ENCODE results near the gene ANK2. TPM values are rescaled to one million over a fixed set of nuclear protein-coding genes. Genes with fewer than 3 reads are reported as not detected.
"Not testable (repeated sequence)": the region's sequence is repeated elsewhere in the genome, so short reads cannot be mapped to it uniquely, and the experiment has no call there.

ANK2 gene
- total RNA-seq, 2 experiments from 2014 or later, result 1.7 to 3.2 TPM

DNA sequence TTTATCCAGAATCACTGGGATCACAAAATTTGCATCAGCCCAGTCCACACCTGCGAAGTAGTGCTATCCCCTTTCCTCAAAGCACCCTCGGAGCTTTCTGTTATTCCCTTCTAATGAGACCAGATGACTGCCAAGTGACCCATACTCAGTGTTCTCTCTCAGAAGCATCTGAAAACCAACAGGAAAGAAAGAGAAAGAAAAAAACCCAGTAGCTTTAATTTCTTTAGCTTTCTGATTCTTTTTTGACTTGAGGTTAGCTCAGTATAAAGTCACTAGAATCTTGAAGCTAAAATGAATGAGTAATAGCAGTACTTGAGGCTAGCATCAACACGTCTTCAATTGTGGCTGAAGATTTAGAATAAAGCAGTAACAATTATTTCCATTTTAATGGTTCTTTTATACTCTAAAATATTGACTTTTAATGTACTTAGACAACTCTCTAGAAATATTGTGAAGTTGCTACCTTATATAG, 124.4 kb downstream of the ANK2 start:
- H3K27ac Mint-ChIP-seq, result no peak overlapping the region
- H3K36me3 Mint-ChIP-seq (ENCODE audit: low read depth), result no peaks in the 10 kb centered on the region
- no peak overlapping the region for H3K4me3 Mint-ChIP-seq
- DNase-seq, result no peak
- H3K9me3 Mint-ChIP-seq, result no peaks in the 10 kb centered on the region
- ATAC-seq, result no peak
- no peaks in the 10 kb centered on the region for H3K4me1 Mint-ChIP-seq (ENCODE audit: low read depth)
- TF ChIP-seq, protein P1, sequence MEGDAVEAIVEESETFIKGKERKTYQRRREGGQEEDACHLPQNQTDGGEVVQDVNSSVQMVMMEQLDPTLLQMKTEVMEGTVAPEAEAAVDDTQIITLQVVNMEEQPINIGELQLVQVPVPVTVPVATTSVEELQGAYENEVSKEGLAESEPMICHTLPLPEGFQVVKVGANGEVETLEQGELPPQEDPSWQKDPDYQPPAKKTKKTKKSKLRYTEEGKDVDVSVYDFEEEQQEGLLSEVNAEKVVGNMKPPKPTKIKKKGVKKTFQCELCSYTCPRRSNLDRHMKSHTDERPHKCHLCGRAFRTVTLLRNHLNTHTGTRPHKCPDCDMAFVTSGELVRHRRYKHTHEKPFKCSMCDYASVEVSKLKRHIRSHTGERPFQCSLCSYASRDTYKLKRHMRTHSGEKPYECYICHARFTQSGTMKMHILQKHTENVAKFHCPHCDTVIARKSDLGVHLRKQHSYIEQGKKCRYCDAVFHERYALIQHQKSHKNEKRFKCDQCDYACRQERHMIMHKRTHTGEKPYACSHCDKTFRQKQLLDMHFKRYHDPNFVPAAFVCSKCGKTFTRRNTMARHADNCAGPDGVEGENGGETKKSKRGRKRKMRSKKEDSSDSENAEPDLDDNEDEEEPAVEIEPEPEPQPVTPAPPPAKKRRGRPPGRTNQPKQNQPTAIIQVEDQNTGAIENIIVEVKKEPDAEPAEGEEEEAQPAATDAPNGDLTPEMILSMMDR (IDR thresholded peaks at IDR 0.05), result no peak
- intact Hi-C loops (cut with micrococcal nuclease), result no loop called here
- CTCF ChIA-PET, result interaction anchor here (1.2 kb wide), 1 partner anchor 17 kb away, joined by 4 read pairs; no protein-coding TSS in a partner anchor
- peaks cover 4% of the 10 kb centered on the region for H3K27me3 Mint-ChIP-seq
- POLR2A ChIA-PET, result no interaction called here

DNA sequence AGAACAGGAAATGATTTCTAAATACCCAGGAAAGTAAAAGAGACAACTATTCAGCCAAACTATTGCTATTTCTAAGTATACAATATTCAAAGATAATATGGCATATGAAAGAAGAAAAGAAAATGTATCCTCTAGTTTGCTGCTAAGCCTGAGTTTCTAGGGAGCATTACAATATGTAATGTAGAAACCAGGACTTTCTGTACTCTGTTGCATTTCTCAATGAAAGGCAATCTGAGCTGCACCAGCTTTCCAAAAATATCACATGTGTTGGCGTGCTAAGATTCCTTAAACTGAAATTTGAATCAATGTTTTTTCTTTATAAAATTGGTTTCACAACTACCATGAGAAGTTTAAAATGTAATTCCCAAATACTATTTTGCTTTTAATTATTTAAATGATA, 129.6 kb downstream of the ANK2 start:
- Mint-ChIP-seq H3K4me3 (no peak overlapping the region), H3K4me1 (ENCODE audit: low read depth) (no peaks in the 10 kb centered on the region), H3K27me3 (peaks cover 2% of the 10 kb centered on the region), H3K27ac (no peak overlapping the region), H3K9me3 (no peaks in the 10 kb centered on the region), H3K36me3 (ENCODE audit: low read depth) (no peaks in the 10 kb centered on the region)
- ChIA-PET CTCF (no interaction called here), POLR2A (no interaction called here)
- TF ChIP-seq, protein P1 (IDR thresholded peaks at IDR 0.05), result no peak
- ATAC-seq (no peak), DNase-seq (no peak)
- intact Hi-C loops (cut with micrococcal nuclease), result no loop called here

DNA sequence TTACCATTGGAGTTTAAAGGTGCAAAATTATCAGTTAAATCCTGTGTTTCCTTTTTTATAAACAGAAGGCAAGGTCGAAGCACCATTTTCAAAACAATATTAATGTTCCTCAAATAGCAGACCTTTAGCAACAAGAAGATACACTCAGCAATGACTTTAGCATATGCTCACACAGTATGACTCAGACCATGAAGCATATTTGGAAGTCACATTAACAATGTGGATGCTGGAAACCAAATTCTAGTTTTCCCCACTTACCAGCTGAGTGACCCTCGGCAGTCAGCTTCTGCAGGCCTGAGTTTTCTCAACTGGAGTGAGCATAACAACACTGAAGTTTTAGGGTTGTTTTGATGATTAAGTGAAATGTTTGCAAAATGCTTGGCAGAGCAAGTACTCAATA, 130.5 kb downstream of the ANK2 start:
- intact Hi-C loops (cut with micrococcal nuclease), result no loop called here
- no peaks in the 10 kb centered on the region for H3K36me3 Mint-ChIP-seq (ENCODE audit: low read depth)
- TF ChIP-seq, protein P1 (IDR thresholded peaks at IDR 0.05), result no peak
- no peaks in the 10 kb centered on the region for H3K4me1 Mint-ChIP-seq (ENCODE audit: low read depth)
- no peak for ATAC-seq
- H3K4me3 Mint-ChIP-seq, result no peak overlapping the region
- DNase-seq, result no peak
- H3K27me3 Mint-ChIP-seq, result peaks cover 2% of the 10 kb centered on the region
- H3K9me3 Mint-ChIP-seq, result no peaks in the 10 kb centered on the region
- CTCF ChIA-PET, result interaction anchor here (0.9 kb wide), 1 partner anchor 10 kb away, joined by 3 read pairs; no protein-coding TSS in a partner anchor
- no peak overlapping the region for H3K27ac Mint-ChIP-seq
- POLR2A ChIA-PET, result no interaction called here

DNA sequence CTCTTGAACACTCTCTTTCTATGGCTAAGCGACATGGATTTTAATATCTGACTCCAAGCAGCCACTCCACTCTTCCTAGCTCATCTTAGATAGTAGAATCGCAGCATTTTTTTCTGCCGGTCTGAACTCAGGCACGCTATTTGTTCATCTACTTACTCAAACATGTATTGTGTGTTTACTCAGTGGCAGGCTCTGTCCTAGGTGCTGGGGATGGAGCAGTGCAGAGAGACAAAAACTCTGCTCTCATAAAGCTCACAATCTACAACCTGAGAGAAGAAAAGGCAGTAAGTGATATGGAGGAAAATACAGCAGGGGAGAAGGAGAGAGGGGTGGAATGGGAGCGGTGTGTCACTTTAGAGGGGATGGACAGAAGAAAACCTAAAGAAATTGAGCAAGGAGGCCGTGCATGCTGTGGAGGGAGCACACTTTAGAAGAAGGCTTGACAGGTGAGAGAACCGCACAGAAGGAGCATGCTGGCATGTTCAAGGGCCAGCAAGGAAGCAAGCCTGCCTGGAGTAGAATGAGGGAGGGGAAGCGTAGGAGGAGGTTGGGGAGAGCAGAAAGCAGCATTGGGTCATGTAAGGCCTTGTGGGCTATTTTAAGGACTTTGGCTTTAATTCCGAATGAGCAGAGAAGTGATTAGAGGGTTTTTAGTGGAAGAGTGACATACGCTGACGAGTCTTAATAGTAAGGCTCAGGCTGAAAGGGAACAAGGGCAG, 132.0 kb downstream of the ANK2 start:
- H3K4me1 Mint-ChIP-seq (ENCODE audit: low read depth), result no peaks in the 10 kb centered on the region
- no peaks in the 10 kb centered on the region for H3K27me3 Mint-ChIP-seq
- DNase-seq, result no peak
- ChIA-PET CTCF (no interaction called here), POLR2A (no interaction called here)
- no peaks in the 10 kb centered on the region for H3K9me3 Mint-ChIP-seq
- TF ChIP-seq, protein P1 (IDR thresholded peaks at IDR 0.05), result no peak
- H3K27ac Mint-ChIP-seq, result no peak overlapping the region
- intact Hi-C loops (cut with micrococcal nuclease), result no loop called here
- no peak for ATAC-seq
- no peaks in the 10 kb centered on the region for H3K36me3 Mint-ChIP-seq (ENCODE audit: low read depth)
- H3K4me3 Mint-ChIP-seq, result no peak overlapping the region

DNA sequence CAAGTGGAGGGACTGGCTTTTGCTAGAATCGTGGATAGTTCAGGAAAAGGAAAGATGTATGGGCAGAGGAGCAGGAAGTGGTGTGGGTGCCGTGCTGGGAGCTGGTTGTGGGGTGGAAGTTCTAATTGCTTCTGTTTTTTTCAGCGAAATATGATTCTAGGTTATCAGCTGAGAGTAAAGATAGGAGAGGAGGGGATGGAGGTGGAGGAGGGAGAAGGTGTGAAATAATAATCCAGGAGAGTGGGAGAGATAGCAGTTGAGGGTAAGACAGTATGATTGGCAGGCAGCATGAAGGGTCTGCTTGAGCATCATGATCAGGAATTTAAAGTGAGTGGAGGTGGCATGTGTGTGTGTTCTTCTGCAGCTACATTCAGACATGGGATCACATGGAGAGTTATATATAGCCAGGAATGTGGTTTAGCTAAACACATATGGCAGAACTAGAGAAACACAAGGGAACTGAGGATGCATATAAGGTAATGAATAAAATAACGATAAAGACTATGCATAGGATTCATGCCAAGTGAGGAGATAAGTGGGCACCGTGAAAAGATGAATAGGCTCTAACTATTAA, 133.7 kb downstream of the ANK2 start:
- Mint-ChIP-seq H3K9me3 (no peaks in the 10 kb centered on the region), H3K36me3 (ENCODE audit: low read depth) (no peaks in the 10 kb centered on the region), H3K27ac (no peak overlapping the region), H3K27me3 (no peaks in the 10 kb centered on the region), H3K4me1 (ENCODE audit: low read depth) (no peaks in the 10 kb centered on the region), H3K4me3 (no peak overlapping the region)
- POLR2A ChIA-PET, result no interaction called here
- intact Hi-C loops (cut with micrococcal nuclease), result no loop called here
- DNase-seq (no peak), ATAC-seq (no peak)
- TF ChIP-seq, protein P1 (IDR thresholded peaks at IDR 0.05), result no peak
- CTCF ChIA-PET, result no interaction called here

DNA sequence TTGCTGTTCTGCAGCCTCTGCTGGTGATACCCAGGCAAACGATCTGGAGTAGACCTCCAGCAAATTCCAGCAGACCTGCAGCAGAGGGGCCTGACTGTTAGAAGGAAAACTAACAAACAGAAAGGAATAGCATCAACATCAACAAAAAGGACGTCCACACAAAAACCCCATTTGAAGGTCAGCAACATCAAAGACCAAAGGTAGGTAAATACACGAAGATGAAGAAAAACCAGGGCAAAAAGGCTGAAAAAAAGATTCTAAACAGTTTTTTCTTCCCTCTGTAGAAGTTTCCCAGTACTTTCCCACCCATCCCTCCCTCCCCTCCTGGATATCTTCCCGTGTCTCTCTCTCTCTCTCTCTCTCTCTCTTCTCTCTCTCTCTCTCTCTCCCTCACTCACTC, 136.8 kb downstream of the ANK2 start:
- POLR2A ChIA-PET; H3K27me3 Mint-ChIP-seq; DNase-seq; ATAC-seq; H3K36me3 Mint-ChIP-seq (ENCODE audit: low read depth); H3K27ac Mint-ChIP-seq; H3K9me3 Mint-ChIP-seq; H3K4me1 Mint-ChIP-seq (ENCODE audit: low read depth); intact Hi-C loops (cut with micrococcal nuclease); H3K4me3 Mint-ChIP-seq; CTCF ChIA-PET: not testable (repeated sequence)

Data from activated CD8-positive, alpha-beta T cell treated with anti-CD3 and anti-CD28 coated beads for 36 hours (primary cell).